HCT116 (cell line): ENCODE results near the gene TRPV2. TPM values are rescaled to one million over a fixed set of nuclear protein-coding genes. Genes with fewer than 3 reads are reported as not detected.

Experiments used
- ATAC-seq: fragments of 200-7000 bp; cut with Tn5 transposase; 2 replicates; pipeline ENCODE4 v1.9.1; 2020; ENCODE audit warnings: mild to moderate bottlenecking, moderate library complexity
- BruUV-seq: library from RNA; stranded (reverse); fragments of 400-500 nt; replicated peaks from 2 replicates; lab custom pipeline; 2021; lab: Mats Ljungman, UMichigan
- CTCF ChIA-PET: fragments of 300-600 bp; sonication (Branson Sonifier 250); formaldehyde crosslinking; loops from one replicate; lab custom pipeline; 2021; ENCODE audit warnings: antibody characterized with exemption; lab: Charles Lee
- POLR2A ChIA-PET: fragments of 300-600, 350-600 bp; sonication (Branson Sonifier 250); formaldehyde crosslinking; loops from one replicate; lab custom pipeline; 2021; ENCODE audit warnings: antibody characterized with exemption; lab: Charles Lee
- RAD21 ChIA-PET, 2 experiments: fragments of 300-600 bp; sonication (Branson Sonifier 250); formaldehyde crosslinking; loops; one replicate each; lab custom pipeline; 2023; ENCODE audit warnings: low total read pairs in 2 of 2; ENCODE audit not compliant: uncharacterized antibody in 2 of 2, unreplicated experiment in 2 of 2, low non-redundant PET in 1 of 2; lab: Charles Lee
- DNase-seq: peaks from one replicate; pipeline ENCODE4 v3.0.0-alpha.2; 2010; ENCODE audit warnings: low read depth, low spot score
- H2AFZ ChIP-seq: fragments of 200-600 bp; shearing (Covaris generic), sonication (generic); 2 replicates; pipeline ENCODE4 v1.6.1; 2017; ENCODE audit warnings: low read depth, mixed run types, mixed read lengths, antibody characterized with exemption, low read length; ENCODE audit not compliant: poor library complexity, severe bottlenecking
- H3K27ac ChIP-seq: 2 replicates; pipeline ENCODE4 v1.5.1; 2012; ENCODE audit warnings: low read depth, low read length
- H3K27me3 ChIP-seq: fragments of 200-600 bp; sonication (generic); 2 replicates; pipeline ENCODE4 v1.6.1; 2016; ENCODE audit warnings: mixed run types, low read length, mixed read lengths; ENCODE audit not compliant: insufficient read depth
- H3K36me3 ChIP-seq, 2 experiments: fragments of 200-500 bp in 1 of 2; fragments of 200-600 bp in 1 of 2; sonication (Bioruptor generic) in 1 of 2; sonication (generic) in 1 of 2; 2 replicates each; pipeline versions ENCODE4 v1.5.1 to v1.6.1; 2014 to 2016; ENCODE audit warnings: low read length in 2 of 2, inconsistent platforms in 1 of 2, mixed read lengths in 1 of 2, mixed run types in 1 of 2; ENCODE audit not compliant: insufficient read depth in 2 of 2, control insufficient read depth in 1 of 2
- H3K4me1 ChIP-seq, 2 experiments: fragments of 200-600 bp in 1 of 2; sonication (generic) in 1 of 2; 2 replicates each; pipeline versions ENCODE4 v1.5.1 to v1.6.1; 2012 to 2017; ENCODE audit warnings: low read length in 2 of 2, inconsistent platforms in 1 of 2, mild to moderate bottlenecking in 1 of 2, mixed read lengths in 1 of 2, mixed run types in 1 of 2, moderate library complexity in 1 of 2; ENCODE audit not compliant: insufficient read depth in 2 of 2, control insufficient read depth in 1 of 2
- H3K4me2 ChIP-seq: fragments of 200-600 bp; sonication (generic); 2 replicates; pipeline ENCODE4 v1.6.1; 2017; ENCODE audit warnings: mixed run types, low read length, mixed read lengths
- H3K4me3 ChIP-seq, 2 experiments: fragments of 200-600 bp in 1 of 2; sonication (generic) in 1 of 2; replicated peaks in 1 of 2; 2 replicates each; pipeline ENCODE4 v1.5.1; 2011 to 2016; ENCODE audit warnings: low read length in 2 of 2, control low read depth in 1 of 2, low read depth in 1 of 2, mild to moderate bottlenecking in 1 of 2, mixed read lengths in 1 of 2, mixed run types in 1 of 2
- H3K79me2 ChIP-seq: fragments of 200-600 bp; sonication (generic); 2 replicates; pipeline ENCODE4 v1.6.1; 2017; ENCODE audit warnings: mild to moderate bottlenecking, mixed run types, low read length, moderate library complexity, mixed read lengths; ENCODE audit not compliant: insufficient read depth
- H3K9ac ChIP-seq: fragments of 200-600 bp; sonication (generic); 2 replicates; pipeline ENCODE4 v1.6.1; 2016; ENCODE audit warnings: low read length, mixed read lengths
- H3K9me2 ChIP-seq: fragments of 200-600 bp; sonication (generic), shearing (Covaris generic); 2 replicates; pipeline ENCODE4 v1.6.1; 2017; ENCODE audit warnings: mixed run types, mild to moderate bottlenecking, moderate library complexity; ENCODE audit not compliant: insufficient read depth
- H3K9me3 ChIP-seq, 2 experiments: fragments of 200-500 bp in 1 of 2; fragments of 200-600 bp in 1 of 2; sonication (Bioruptor generic) in 1 of 2; sonication (generic) in 1 of 2; 2 replicates each; pipeline ENCODE4 v1.6.1; 2014 to 2017; ENCODE audit warnings: low read length in 2 of 2, mixed read lengths in 2 of 2, inconsistent platforms in 1 of 2, low read depth in 1 of 2, mild to moderate bottlenecking in 1 of 2, mixed run types in 1 of 2, moderate library complexity in 1 of 2; ENCODE audit not compliant: control insufficient read depth in 1 of 2, insufficient read depth in 1 of 2
- H4K20me1 ChIP-seq: fragments of 200-600 bp; sonication (generic), shearing (Covaris generic); 2 replicates; pipeline ENCODE4 v1.6.1; 2017; ENCODE audit warnings: mixed run types, mild to moderate bottlenecking, moderate library complexity; ENCODE audit not compliant: insufficient read depth
- EZH2 ChIP-seq: fragments of 200-600 bp; sonication (generic); IDR thresholded peaks from 2 replicates; pipeline ENCODE4 v1.6.1; 2017; ENCODE audit warnings: antibody characterized with exemption, mixed run types
- EZH2phosphoT487 ChIP-seq: fragments of 200-600 bp; IDR thresholded peaks from 2 replicates; pipeline ENCODE4 v1.6.1; 2018; ENCODE audit warnings: antibody characterized with exemption, borderline replicate concordance
- FOSL1 ChIP-seq: IDR thresholded peaks from 2 replicates; pipeline ENCODE4 v1.6.1; 2012; ENCODE audit warnings: low read depth
- JUND ChIP-seq: IDR thresholded peaks from 2 replicates; pipeline ENCODE4 v1.6.1; 2012
- POLR2AphosphoS5 ChIP-seq: IDR thresholded peaks from 2 replicates; pipeline ENCODE4 v1.6.1; 2011; ENCODE audit warnings: mild to moderate bottlenecking, low read depth, low read length, moderate library complexity
- RAD21 ChIP-seq: IDR thresholded peaks from 2 replicates; pipeline ENCODE4 v1.6.1; 2012; ENCODE audit warnings: low read depth, mild to moderate bottlenecking
- SIN3A ChIP-seq: IDR thresholded peaks from 2 replicates; pipeline ENCODE4 v1.6.1; 2012; ENCODE audit warnings: low read depth
- SP1 ChIP-seq: IDR thresholded peaks from 2 replicates; pipeline ENCODE4 v1.6.1; 2012; ENCODE audit warnings: low read depth
- SRF ChIP-seq: IDR thresholded peaks from 2 replicates; pipeline ENCODE4 v1.6.1; 2012; ENCODE audit warnings: low read depth
- TCF7L2 ChIP-seq: IDR thresholded peaks from 2 replicates; pipeline ENCODE4 v1.7.0; 2011; ENCODE audit warnings: borderline replicate concordance, inconsistent platforms; ENCODE audit not compliant: insufficient read depth, insufficient read length; ENCODE audit errors: extremely low read depth
- YY1 ChIP-seq: IDR thresholded peaks from 2 replicates; pipeline ENCODE4 v1.6.1; 2011; ENCODE audit warnings: low read length, low read depth, moderate library complexity, mild to moderate bottlenecking; ENCODE audit not compliant: insufficient replicate concordance; ENCODE audit errors: extremely low read depth
- ZFX ChIP-seq: fragments of 450-650 bp; IDR thresholded peaks from 2 replicates; pipeline ENCODE4 v1.6.1; 2017
- ZNF274 ChIP-seq: fragments of 200-500 bp; sonication (Bioruptor generic); IDR thresholded peaks from 2 replicates; pipeline ENCODE4 v1.6.1; 2014; ENCODE audit warnings: mild to moderate bottlenecking, low read depth, low read length, inconsistent platforms
- intact Hi-C: fragments of 100-400 bp; cut with micrococcal nuclease; formaldehyde crosslinking; loops from 2 replicates; pipeline ENCODE4 v1.10.0; 2022
- total RNA-seq: library from RNA; stranded (reverse); gene quantifications from one replicate; pipeline ENCODE4 v1.2.1, GENCODE V29; 2021; ENCODE audit not compliant: unreplicated experiment
- TF ChIP-seq, protein P1 (sequence below), 3 experiments: fragments of 200-600 bp in 1 of 3; sonication (generic) in 1 of 3; IDR thresholded peaks in 2 of 3; conservative IDR thresholded peaks in 1 of 3; 2 replicates each; pipeline ENCODE4 v1.5.1; 2012 to 2017; ENCODE audit warnings: low read depth in 2 of 3, low read length in 2 of 3, antibody characterized with exemption in 1 of 3, borderline replicate concordance in 1 of 3, control low read depth in 1 of 3, mild to moderate bottlenecking in 1 of 3, mixed read lengths in 1 of 3, mixed run types in 1 of 3, moderate library complexity in 1 of 3; ENCODE audit not compliant: insufficient read depth in 1 of 3
- TF ChIP-seq, protein P2 (sequence below): IDR thresholded peaks from 2 replicates; pipeline ENCODE4 v1.6.1; 2012
- TF ChIP-seq, protein P3 (sequence below): IDR thresholded peaks from 2 replicates; pipeline ENCODE4 v1.6.1; 2012; ENCODE audit warnings: low read depth

Gene TRPV2
- total RNA-seq, 1 experiment from 2014 or later, result 2.7 TPM

DNA sequence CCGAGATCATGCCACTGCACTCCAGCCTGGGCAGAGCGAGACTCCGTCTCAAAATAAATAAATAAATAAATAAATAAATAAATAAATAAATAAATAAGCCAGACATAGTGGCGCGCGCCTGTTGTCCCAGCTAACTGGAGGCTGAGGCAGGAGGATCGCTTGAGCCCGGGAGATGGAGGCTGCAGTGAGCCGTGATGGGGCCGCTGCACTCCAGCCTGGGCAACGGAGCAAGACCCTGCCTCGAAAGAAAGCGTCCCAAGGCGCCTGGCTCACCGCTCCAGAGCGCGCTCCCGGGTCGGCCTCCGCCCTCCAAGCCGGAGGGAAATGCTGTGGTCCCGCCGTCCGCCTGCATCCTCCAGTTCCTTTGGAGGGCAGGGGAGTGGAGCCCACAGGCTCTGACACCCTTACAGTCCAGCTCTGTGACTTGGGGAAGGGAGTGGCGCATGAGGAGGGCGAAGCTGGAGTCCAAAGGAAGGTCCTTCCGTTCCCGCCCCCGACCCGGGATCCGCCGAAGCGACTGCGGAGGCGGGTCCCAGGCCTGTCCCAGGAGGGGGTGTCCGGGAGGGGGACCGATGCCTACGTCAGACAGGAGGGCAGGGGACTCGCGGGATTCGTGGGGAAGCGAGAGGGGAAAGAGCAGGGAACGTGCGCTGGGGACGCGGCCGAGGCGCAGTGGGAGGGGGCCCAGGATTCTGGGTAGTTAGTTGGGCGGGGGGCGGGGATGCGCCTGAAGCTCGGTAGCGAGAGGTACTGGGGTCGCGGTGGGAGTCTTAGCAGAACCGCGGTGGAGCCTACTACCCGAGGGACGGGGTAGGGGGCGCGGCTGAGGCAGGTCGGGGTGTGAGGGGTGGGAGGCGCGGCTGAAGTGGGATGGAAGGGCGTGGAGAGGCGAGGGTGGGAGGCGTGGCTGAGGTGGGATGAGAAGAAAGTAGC is 8.4 kb upstream of the TRPV2 start:
- H3K9ac ChIP-seq, result no peak overlapping the region
- no peaks in the 10 kb centered on the region for H4K20me1 ChIP-seq
- H3K9me2 ChIP-seq, result no peaks in the 10 kb centered on the region
- no peak for DNase-seq
- TF ChIP-seq SRF, result no peak
- no peak for TF ChIP-seq ZFX
- no peak for TF ChIP-seq EZH2
- no peak for TF ChIP-seq EZH2phosphoT487
- no peak for TF ChIP-seq YY1
- no peak for TF ChIP-seq ZNF274
- TF ChIP-seq TCF7L2, result no peak
- TF ChIP-seq SIN3A, result no peak
- no peak for TF ChIP-seq RAD21
- TF ChIP-seq, protein P1, sequence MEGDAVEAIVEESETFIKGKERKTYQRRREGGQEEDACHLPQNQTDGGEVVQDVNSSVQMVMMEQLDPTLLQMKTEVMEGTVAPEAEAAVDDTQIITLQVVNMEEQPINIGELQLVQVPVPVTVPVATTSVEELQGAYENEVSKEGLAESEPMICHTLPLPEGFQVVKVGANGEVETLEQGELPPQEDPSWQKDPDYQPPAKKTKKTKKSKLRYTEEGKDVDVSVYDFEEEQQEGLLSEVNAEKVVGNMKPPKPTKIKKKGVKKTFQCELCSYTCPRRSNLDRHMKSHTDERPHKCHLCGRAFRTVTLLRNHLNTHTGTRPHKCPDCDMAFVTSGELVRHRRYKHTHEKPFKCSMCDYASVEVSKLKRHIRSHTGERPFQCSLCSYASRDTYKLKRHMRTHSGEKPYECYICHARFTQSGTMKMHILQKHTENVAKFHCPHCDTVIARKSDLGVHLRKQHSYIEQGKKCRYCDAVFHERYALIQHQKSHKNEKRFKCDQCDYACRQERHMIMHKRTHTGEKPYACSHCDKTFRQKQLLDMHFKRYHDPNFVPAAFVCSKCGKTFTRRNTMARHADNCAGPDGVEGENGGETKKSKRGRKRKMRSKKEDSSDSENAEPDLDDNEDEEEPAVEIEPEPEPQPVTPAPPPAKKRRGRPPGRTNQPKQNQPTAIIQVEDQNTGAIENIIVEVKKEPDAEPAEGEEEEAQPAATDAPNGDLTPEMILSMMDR (IDR thresholded peaks at IDR 0.05 in 2 of 3, conservative IDR thresholded peaks at IDR 0.05 in 1 of 3; ENCODE audit: borderline replicate concordance in 1 of 3, insufficient read depth in 1 of 3, low read depth in 2 of 3, low read length in 2 of 3), result no peak
- TF ChIP-seq JUND, result no peak
- TF ChIP-seq, protein P2, sequence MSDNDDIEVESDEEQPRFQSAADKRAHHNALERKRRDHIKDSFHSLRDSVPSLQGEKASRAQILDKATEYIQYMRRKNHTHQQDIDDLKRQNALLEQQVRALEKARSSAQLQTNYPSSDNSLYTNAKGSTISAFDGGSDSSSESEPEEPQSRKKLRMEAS, result no peak
- no peak for TF ChIP-seq FOSL1
- TF ChIP-seq POLR2AphosphoS5, result no peak
- TF ChIP-seq, protein P3, sequence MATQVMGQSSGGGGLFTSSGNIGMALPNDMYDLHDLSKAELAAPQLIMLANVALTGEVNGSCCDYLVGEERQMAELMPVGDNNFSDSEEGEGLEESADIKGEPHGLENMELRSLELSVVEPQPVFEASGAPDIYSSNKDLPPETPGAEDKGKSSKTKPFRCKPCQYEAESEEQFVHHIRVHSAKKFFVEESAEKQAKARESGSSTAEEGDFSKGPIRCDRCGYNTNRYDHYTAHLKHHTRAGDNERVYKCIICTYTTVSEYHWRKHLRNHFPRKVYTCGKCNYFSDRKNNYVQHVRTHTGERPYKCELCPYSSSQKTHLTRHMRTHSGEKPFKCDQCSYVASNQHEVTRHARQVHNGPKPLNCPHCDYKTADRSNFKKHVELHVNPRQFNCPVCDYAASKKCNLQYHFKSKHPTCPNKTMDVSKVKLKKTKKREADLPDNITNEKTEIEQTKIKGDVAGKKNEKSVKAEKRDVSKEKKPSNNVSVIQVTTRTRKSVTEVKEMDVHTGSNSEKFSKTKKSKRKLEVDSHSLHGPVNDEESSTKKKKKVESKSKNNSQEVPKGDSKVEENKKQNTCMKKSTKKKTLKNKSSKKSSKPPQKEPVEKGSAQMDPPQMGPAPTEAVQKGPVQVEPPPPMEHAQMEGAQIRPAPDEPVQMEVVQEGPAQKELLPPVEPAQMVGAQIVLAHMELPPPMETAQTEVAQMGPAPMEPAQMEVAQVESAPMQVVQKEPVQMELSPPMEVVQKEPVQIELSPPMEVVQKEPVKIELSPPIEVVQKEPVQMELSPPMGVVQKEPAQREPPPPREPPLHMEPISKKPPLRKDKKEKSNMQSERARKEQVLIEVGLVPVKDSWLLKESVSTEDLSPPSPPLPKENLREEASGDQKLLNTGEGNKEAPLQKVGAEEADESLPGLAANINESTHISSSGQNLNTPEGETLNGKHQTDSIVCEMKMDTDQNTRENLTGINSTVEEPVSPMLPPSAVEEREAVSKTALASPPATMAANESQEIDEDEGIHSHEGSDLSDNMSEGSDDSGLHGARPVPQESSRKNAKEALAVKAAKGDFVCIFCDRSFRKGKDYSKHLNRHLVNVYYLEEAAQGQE, result no peak
- no peak for TF ChIP-seq SP1
- TF ChIP-seq, all 23 proteins: peak for 0
- no peak overlapping the region for H3K27ac ChIP-seq
- no peak overlapping the region for H3K4me3 ChIP-seq
- ATAC-seq, result no peak
- POLR2A ChIA-PET, result interaction anchor here (0.9 kb wide), 1 partner anchor 31 kb away, joined by 3 read pairs; no protein-coding TSS in a partner anchor
- H2AFZ ChIP-seq, result no peak overlapping the region
- H3K79me2 ChIP-seq, result no peaks in the 10 kb centered on the region
- intact Hi-C loops, result no loop called here
- no peaks in the 10 kb centered on the region for H3K27me3 ChIP-seq
- no peaks in the 10 kb centered on the region for H3K36me3 ChIP-seq
- H3K4me1 ChIP-seq, result peaks cover 0 to 3% of the 10 kb centered on the region in 2 experiments; a peak in 1 of 4 replicates
- no peaks in the 10 kb centered on the region for H3K9me3 ChIP-seq
- BruUV-seq, result no TSS peak
- no peak overlapping the region for H3K4me2 ChIP-seq
- CTCF ChIA-PET, result no interaction called here
- RAD21 ChIA-PET, result no interaction called here
